Stomach (tissue), 4 donors: ENCODE results near the gene UST.

ENCODE experiments used
- POLR2A ChIP-seq, 4 donors: fragments of 450-650 bp; IDR thresholded peaks; one replicate each; pipeline ENCODE4 v1.6.1; 2016; ENCODE audit warnings: antibody characterized with exemption in 4 of 4, control low read depth in 2 of 4, mild to moderate bottlenecking in 1 of 4, moderate library complexity in 1 of 4
- POLR2AphosphoS5 ChIP-seq, 3 donors: sonication (generic); formaldehyde crosslinking; IDR thresholded peaks; one replicate each; pipeline ENCODE4 v1.6.1; 2016; ENCODE audit warnings: antibody characterized with exemption in 3 of 3

DNA sequence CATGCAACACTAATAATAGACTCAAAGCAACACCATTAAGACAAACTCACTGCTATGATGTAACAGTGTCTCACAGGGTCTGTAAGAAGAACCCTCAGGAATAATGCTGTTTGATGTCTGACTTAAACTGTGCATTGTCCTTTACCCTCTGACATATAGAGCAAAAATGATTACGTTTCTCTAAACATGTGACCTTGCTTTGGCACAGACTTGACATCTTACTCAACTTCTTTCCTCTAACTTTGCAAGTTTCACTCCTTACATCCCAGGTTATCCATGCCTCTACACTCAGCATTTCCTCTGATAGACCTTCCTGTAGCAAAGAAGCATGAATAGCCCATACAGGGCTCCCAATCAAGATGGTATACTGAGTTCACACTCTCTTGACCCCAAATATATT lies 252.7 kb downstream of the UST start:
- no peak for TF ChIP-seq POLR2A (IDR thresholded peaks at IDR 0.05)
- no peak for TF ChIP-seq POLR2AphosphoS5 (IDR thresholded peaks at IDR 0.05)
